ENCODE results near the gene BLM. TPM values are rescaled to one million over a fixed set of nuclear protein-coding genes. Genes with fewer than 3 reads are reported as not detected.
A peak's percentile ranks its signal among the peaks of the same experiment; 100 is the strongest.

Gene BLM
- total RNA-seq, 4 donors from 2014 or later = 0.15 to 2.8 (median 1.4) TPM

GRCh38 chr15:90808517-90809235 is 91.5 kb downstream of the BLM start:
- H3K27me3 ChIP-seq = no peaks in the 10 kb centered on the region
- H3K4me1 ChIP-seq = no peaks in the 10 kb centered on the region
- no peaks in the 10 kb centered on the region for H3K36me3 ChIP-seq
- no peak overlapping the region for H3K4me3 ChIP-seq
- H3K27ac ChIP-seq = no peak overlapping the region
- TF ChIP-seq EP300 (IDR thresholded peaks at IDR 0.05) (no peak), POLR2A (IDR thresholded peaks at IDR 0.05) (no peak), CTCF (IDR thresholded peaks at IDR 0.05) (no peak), POLR2AphosphoS5 (IDR thresholded peaks at IDR 0.05) (no peak)
- peak; percentile 50 for ATAC-seq
- H3K9me3 ChIP-seq = no peaks in the 10 kb centered on the region
- 88 to 89% methylated on average over 5 to 6 of the region's 8 CpGs for WGBS, 2 donors (ENCODE audit: low coverage in 1 of 2)

- H3K4me1 ChIP-seq = no peaks in the 10 kb centered on the region
- H3K4me3 ChIP-seq = no peak overlapping the region
- TF ChIP-seq POLR2A (IDR thresholded peaks at IDR 0.05) = no peak
- 90 to 95% methylated on average over 4 of the region's 4 CpGs for WGBS, 2 donors (ENCODE audit: low coverage in 1 of 2)
- no peak for ATAC-seq
- no peak overlapping the region for H3K27ac ChIP-seq
- no peaks in the 10 kb centered on the region for H3K9me3 ChIP-seq
- no peaks in the 10 kb centered on the region for H3K27me3 ChIP-seq
- no peaks in the 10 kb centered on the region for H3K36me3 ChIP-seq
Observed at GRCh38 chr15:90809536-90809935, 92.4 kb downstream of the BLM start.

GRCh38 chr15:90810354-90810753 is 93.2 kb downstream of the BLM start:
- Histone ChIP-seq H3K4me1 (no peaks in the 10 kb centered on the region), H3K4me3 (no peak overlapping the region), H3K27ac (no peak overlapping the region), H3K9me3 (no peaks in the 10 kb centered on the region), H3K36me3 (no peaks in the 10 kb centered on the region), H3K27me3 (no peaks in the 10 kb centered on the region)
- 96 to 100% methylated on average over 3 to 4 of the region's 4 CpGs for WGBS, 2 donors (ENCODE audit: low coverage in 1 of 2)
- no peak for ATAC-seq
- TF ChIP-seq POLR2A (IDR thresholded peaks at IDR 0.05) (no peak), EP300 (IDR thresholded peaks at IDR 0.05) (no peak), CTCF (IDR thresholded peaks at IDR 0.05) (no peak), POLR2AphosphoS5 (IDR thresholded peaks at IDR 0.05) (no peak)

- no peak overlapping the region for H3K4me3 ChIP-seq
- no peak for ATAC-seq
- TF ChIP-seq EP300 (IDR thresholded peaks at IDR 0.05) = no peak
- TF ChIP-seq POLR2A (IDR thresholded peaks at IDR 0.05) = no peak
- TF ChIP-seq CTCF (IDR thresholded peaks at IDR 0.05) = no peak
- no peak for TF ChIP-seq POLR2AphosphoS5 (IDR thresholded peaks at IDR 0.05)
- 90 to 96% methylated on average over 8 to 10 of the region's 10 CpGs for WGBS, 2 donors (ENCODE audit: low coverage in 1 of 2)
- no peaks in the 10 kb centered on the region for H3K4me1 ChIP-seq
- no peaks in the 10 kb centered on the region for H3K36me3 ChIP-seq
- H3K9me3 ChIP-seq = no peaks in the 10 kb centered on the region
- no peak overlapping the region for H3K27ac ChIP-seq
- H3K27me3 ChIP-seq = no peaks in the 10 kb centered on the region
Observed at GRCh38 chr15:90812171-90812957, 95.2 kb downstream of the BLM start.

GRCh38 chr15:90812958-90813265 is 95.8 kb downstream of the BLM start:
- Histone ChIP-seq H3K27ac (no peak overlapping the region), H3K36me3 (no peaks in the 10 kb centered on the region), H3K4me1 (no peaks in the 10 kb centered on the region), H3K27me3 (no peaks in the 10 kb centered on the region), H3K9me3 (no peaks in the 10 kb centered on the region), H3K4me3 (no peak overlapping the region)
- WGBS, 2 donors (ENCODE audit: low coverage in 1 of 2) = 96 to 100% methylated on average over 5 of the region's 6 CpGs
- no peak for ATAC-seq
- TF ChIP-seq POLR2A (IDR thresholded peaks at IDR 0.05) (no peak), EP300 (IDR thresholded peaks at IDR 0.05) (no peak), POLR2AphosphoS5 (IDR thresholded peaks at IDR 0.05) (no peak), CTCF (IDR thresholded peaks at IDR 0.05) (no peak)
